ENCODE data around the gene KIRREL3.

Gene KIRREL3

DNA sequence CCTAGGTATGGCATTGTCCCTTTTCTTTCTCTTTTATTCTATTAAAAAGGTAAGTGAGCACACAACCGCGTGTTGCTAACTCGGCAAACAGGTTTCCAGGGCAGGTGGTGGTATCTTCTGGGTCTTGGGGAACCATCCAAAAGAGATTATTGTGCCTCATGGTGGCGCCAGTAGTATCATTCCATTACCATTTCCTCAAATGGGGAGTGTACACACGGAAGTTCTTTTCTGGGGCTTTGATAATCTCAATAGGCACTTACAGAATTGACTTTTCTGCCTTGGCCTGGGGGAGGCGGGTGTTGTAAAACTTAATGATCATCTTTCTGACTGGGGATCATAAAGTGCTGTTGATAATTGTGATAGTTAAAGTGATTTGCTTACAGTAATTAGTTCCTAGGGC is 234.1 kb downstream of the KIRREL3 start:
- no peak for DNase-seq

DNA sequence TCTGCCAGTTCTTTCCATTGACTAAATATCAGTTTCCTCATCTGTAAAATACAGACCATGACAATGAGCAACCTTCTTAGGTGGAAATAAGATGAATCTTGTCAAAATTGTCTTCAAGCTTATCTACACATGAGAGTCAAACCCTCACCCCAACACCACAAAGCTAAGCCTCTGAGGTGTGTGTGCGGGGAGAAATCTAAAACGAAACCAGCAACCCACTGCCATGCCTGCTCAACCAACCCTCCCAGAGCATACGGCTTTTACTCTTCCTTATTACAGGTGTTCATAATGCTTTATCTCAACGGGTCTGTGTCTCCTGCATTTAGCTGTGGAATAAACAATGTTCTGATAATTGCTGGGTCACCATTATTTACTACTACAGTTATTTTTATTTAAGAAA is 235.4 kb downstream of the KIRREL3 start:
- no peak for DNase-seq

DNA sequence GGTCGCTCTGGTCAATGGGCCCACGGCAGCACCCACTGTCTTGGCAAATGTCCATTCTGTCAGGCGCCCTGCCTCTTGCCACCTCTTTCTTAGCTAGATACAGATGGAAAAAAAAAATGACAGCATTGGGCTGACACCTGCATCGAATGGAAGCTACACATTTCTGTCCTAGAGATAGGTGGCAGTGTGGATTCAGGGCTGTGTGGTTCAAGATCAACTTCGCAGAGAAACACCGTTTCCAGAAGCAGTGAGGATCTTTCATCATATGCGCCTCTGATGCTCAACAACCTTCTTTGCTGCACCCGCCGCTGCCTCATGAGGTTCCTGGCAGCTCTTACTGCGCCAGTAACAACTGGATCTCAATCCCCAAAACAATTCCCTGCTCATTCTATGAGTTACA is 236.3 kb downstream of the KIRREL3 start:
- no peak for DNase-seq

DNA sequence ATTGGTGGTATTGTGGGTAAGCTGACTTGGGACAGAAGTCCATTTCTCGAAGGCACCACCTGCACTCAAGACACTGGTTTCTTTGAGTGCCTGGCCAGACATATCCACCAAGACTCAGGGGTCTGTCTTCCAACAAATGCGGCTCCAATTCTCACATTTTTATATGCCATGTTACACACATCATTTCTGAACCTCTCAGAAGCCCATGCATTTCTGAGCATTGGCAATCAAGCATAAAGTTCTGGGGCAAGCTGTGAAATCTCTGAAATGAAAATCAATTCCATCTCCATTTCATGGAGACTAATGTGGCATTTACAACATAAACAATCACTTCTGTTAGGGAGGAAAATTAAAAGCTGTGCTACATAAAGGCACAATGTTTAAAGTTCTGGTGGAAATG is 243.7 kb downstream of the KIRREL3 start:
- DNase-seq = no peak

- no peak for DNase-seq
Observed at GRCh38 chr11:126756421-126756820, 244.1 kb downstream of the KIRREL3 start.

DNA sequence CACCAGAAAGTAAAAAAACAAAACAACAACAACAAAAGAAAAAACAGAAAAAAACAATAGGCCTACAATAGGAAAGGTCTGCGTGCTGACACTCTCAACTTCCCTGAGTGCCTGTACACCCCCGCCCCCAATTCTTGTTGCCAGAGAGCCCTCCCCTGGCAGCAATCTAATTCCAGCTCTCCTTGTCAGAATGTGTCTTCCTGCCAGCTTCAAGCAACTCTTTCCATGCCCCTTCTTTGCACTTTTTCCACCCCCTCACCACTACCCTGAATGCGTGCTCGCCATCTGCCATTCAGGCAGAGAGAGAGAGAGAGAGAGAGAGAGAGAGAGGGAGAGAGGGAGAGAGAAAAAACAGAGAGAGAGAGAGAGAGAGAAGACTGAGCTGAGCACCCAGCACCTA is 245.0 kb downstream of the KIRREL3 start:
- DNase-seq = no peak

DNA sequence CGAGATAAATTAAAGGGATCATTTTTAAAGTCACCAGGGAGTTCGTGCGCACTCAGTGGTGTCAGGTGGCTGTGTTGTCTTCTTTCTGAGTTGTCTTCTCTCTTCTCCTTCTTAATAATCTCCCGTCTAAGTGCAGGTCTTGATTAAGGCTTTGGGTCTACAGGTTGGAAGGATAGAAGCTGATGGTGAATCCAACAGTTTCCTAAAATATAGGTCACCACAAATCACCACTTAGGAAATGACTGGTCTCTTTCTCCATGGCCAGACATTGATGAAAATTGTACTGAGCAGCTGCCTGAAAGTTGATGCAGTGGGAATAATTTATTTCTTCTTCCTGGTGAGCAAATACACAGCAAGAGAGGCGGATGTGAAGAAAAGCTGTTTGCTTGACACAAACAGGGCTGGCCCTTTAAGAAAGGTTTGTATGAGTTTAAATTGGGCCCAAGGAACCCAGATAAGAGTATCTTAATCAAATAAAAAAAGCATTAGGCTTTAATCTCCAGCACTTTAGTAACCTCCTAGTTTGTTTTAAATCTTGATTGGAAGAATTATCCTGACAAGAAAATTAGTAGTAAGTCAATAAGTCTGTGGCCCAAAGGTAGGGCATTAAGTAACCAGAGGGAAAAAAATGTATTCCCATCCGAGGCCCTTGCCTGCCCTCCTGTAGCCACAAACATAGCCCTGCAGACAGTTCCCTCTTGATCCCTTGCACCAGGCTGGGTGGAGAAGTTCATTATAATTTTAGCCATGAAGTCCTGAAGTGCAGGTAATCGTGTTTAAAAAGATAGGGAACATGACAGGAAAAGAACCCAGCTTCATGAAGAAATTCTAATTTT is 245.8 kb downstream of the KIRREL3 start:
- DNase-seq = no peak

DNA sequence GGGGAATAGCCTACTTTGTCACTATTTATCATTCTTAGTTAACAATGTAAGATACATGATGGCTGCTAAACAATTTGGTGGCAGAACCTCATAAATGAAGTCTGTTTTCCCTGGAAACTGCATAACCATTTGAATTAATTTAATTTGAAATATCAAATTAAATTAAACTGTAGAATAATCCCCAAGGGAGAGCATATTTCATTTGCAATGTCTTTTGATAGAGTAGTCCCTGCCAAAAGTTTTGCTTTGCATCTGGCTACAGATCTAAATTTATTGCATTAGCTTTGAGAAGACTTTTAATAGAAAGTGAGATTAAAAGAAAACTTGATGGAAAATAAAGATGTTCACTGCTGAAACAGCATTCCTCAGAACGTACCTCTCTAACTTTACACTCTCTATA is 246.6 kb downstream of the KIRREL3 start:
- no peak for DNase-seq

DNA sequence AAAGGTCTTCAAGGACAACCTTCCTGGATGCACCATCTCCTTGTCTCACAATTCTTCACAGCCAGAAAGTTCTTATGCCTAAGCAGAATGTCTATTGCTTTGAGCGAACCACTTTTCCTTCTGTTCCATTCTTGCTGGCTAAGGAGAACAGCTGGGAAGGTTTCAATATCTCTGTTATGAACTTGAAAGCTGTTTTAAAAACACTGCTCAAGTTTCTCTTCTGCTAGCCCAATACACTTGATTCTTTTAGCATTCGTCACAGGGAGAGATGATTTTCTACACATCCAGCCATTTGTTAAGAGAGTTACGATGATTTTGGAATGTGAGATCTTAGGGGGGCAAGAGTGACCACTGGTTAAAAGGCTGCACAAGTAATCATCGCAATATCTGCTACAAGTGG is 249.3 kb downstream of the KIRREL3 start:
- no peak for DNase-seq

DNA sequence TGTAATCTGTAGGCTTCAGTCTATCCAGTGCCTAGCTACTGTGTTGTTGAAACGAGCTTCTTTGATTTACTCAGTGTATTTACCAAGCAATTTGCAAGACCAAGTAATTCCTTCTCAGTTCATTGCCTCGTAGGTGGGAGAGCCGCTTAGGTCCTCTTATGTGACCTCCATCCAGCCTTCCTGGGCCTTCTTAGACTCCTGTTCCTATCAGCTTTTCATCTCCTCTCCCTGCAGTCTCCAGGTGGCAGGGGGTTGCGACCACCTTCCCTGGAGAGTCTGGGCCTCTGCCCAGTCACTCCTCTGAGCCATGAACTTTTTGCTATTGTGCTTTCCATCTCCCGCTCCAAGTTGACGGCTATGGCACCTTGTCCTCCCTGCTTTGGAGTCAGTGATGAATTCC is 251.8 kb downstream of the KIRREL3 start:
- no peak for DNase-seq

GRCh38 chr11:126748100-126748791 is 252.3 kb downstream of the KIRREL3 start:
- no peak for DNase-seq

GRCh38 chr11:126747315-126747714 is 253.3 kb downstream of the KIRREL3 start:
- no peak for DNase-seq

DNA sequence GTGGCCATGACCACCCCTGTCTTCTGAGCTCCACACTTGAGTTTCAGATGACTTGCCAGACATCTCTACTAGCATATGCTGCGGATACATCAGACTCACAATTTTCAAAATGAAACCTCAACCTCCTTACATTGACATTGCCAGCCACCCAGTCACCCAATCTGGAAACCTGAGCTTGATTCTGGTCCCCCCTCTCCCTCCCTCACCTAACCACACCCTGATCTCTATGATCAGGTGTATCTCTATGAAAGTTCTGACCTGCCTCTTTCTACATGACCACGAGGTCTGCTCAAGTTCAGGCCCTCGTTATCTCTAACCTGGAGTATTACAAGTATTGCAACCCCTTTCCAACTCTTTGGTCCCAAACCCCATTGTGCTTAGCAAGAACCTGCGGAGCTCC is 254.1 kb downstream of the KIRREL3 start:
- DNase-seq = no peak

DNA sequence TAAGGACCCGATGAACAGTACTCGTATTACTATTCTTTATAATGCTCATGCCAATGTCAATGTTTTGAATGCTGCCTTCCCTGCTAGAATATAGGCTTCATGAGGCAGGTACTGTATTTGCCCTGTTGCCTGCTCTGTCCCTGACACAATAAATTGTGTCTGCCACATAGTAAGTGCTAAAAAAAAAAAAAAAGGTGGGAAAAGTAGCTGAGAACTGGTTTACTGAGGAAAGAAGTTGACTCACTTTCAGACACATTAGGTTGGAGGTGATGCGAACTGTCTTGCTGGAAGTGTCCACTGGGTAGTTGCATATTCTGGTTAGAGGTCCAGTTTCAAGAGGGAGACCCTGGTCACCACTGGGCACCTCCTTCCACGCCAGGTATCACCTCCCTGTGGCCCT is 255.9 kb downstream of the KIRREL3 start:
- DNase-seq = no peak

- no peak for DNase-seq
Observed at GRCh38 chr11:126743628-126744027, 256.9 kb downstream of the KIRREL3 start.

DNA sequence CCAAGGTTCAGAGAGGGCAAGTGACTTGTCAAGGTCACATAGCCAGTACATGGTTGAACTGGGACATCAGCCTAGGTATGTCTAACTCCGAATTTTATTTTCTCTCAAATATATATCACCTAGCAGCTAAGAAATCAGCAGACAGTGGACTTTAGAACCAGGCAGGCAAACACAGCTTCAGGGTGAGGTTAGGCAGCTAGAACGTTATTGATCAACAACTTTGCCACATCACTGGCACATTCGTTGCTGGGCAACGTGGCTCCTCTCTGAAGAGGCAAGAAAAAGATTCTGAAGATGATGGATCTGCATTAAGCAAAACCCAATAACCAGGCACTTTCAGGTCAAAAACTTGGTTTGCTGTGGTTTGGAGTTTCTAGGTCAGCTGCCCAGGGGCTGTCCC is 258.0 kb downstream of the KIRREL3 start:
- DNase-seq = no peak

DNA sequence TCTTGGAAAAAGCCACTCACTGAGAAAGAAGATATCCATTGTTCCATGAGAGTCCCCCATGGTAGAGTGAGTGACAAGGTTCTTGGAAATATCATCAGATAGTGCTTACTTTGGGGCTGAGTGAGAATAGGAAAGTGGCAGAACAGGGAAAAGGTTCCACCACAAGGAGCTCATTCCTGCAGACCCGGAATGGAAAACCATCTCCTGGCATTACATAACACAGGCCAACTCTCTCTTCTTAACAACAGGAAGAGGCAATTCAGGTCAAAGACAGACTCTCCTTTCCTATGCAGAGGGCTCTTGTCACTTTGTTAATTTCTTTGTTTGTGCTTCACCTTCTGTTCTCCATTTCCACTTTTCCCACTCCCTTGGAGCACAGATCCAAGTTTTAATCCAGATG is 259.7 kb downstream of the KIRREL3 start:
- DNase-seq = no peak

DNA sequence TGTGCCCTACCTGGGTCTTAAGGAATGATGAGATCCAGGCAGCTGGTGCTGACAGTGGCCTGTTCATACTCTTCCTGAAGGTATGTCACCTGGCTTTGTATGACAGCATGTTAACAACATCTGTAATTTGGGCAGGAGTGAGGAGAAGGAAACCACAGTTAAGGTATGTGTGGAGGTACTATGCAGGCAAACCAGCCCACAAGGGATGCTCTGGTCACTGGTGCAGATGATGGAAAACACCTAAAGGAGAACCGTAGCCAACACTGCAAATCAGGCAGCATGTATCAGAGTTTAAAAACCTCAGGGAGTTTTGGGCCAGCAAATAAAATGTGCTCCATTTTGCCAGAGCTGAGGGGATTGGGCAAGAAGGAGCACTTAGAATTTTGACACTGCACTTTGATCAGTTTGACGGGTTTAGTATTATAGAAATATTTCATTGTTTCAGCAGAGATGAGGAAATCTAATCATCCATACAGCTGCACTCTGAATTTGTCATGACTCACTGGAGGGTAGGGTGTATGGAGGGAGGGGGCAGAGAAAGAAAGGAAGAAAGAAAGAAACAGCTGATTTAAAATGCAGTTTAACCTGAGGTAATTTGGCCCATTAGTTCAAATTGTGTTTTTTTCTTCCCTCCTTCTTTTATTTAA is 260.9 kb downstream of the KIRREL3 start:
- DNase-seq = no peak

GRCh38 chr11:126738295-126739031 is 262.1 kb downstream of the KIRREL3 start:
- DNase-seq = no peak

GRCh38 chr11:126736682-126737572 is 263.6 kb downstream of the KIRREL3 start:
- no peak for DNase-seq

DNA sequence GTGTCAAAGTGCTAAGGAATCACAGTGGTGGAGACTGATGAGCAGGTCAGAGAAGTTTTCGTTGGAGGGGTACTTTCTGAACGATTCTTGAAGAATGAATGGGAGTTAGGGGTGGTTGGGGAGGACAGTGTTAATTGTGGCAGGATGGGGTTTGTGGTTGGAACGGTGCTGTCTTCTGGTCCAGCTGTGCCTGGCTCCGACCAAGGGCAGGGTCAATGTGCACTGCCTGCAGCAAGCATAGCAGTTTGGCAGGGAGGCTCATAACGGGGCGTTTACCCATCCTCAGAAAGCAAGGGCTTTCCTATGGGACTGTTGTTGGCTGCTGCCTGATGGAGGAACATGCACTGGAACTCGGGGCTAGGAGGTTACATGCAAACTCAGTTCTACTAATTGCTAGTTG is 265.8 kb downstream of the KIRREL3 start:
- DNase-seq = no peak

- DNase-seq = no peak
Observed at GRCh38 chr11:126733685-126734084, 266.9 kb downstream of the KIRREL3 start.
